Transverse colon (tissue), 4 donors: ENCODE data around the gene SAMD5.

ENCODE experiments used
- CTCF ChIP-seq, 5 experiments: fragments of 200-600 bp in 3 of 5; fragments of 450-650 bp in 2 of 5; sonication (generic) in 3 of 5; IDR thresholded peaks; 1 replicate in 2 of 5; 2 replicates in 3 of 5; pipeline ENCODE4 v1.5.1; 2016 to 2017; ENCODE audit warnings: antibody characterized with exemption in 5 of 5, inconsistent platforms in 3 of 5, mild to moderate bottlenecking in 2 of 5, moderate library complexity in 1 of 5
- POLR2A ChIP-seq: fragments of 450-650 bp; IDR thresholded peaks from one replicate; pipeline ENCODE4 v1.6.1; 2016; ENCODE audit warnings: antibody characterized with exemption, mild to moderate bottlenecking, moderate library complexity
- POLR2AphosphoS5 ChIP-seq, 3 donors: sonication (generic); formaldehyde crosslinking; IDR thresholded peaks; one replicate each; pipeline ENCODE4 v1.6.1; 2016; ENCODE audit warnings: antibody characterized with exemption in 3 of 3

- TF ChIP-seq CTCF (IDR thresholded peaks at IDR 0.05) (no peak), POLR2A (no peak), POLR2AphosphoS5 (IDR thresholded peaks at IDR 0.05) (no peak)
These were observed 4.9 kb upstream of the SAMD5 start for GRCh38 chr6:147503587-147503986.
